ENCODE results near the gene YBEY.
"Not testable (repeated sequence)": the region's sequence is repeated elsewhere in the genome, so short reads cannot be mapped to it uniquely, and the experiment has no call there.

Gene YBEY

GRCh38 chr21:46304955-46305354 lies 18.8 kb downstream of the YBEY start:
- no peak for DNase-seq

- DNase-seq, result no peak
Observed at GRCh38 chr21:46307625-46308024, 21.5 kb downstream of the YBEY start.

- no peak for DNase-seq
Observed at GRCh38 chr21:46308431-46308830, 22.3 kb downstream of the YBEY start.

GRCh38 chr21:46310260-46310659 lies 24.1 kb downstream of the YBEY start:
- DNase-seq, result not testable (repeated sequence)

GRCh38 chr21:46311568-46311967 lies 25.4 kb downstream of the YBEY start:
- DNase-seq, result no peak

GRCh38 chr21:46312949-46313348 lies 26.8 kb downstream of the YBEY start:
- no peak for DNase-seq

GRCh38 chr21:46314441-46315020 lies 28.4 kb downstream of the YBEY start:
- no peak for DNase-seq

- no peak for DNase-seq
Observed at GRCh38 chr21:46316708-46317324, 30.7 kb downstream of the YBEY start.

- no peak for DNase-seq
Observed at GRCh38 chr21:46317710-46318463, 31.7 kb downstream of the YBEY start.

- DNase-seq, result no peak
Observed at GRCh38 chr21:46318464-46318845, 32.3 kb downstream of the YBEY start.

- no peak for DNase-seq
Observed at GRCh38 chr21:46319186-46319585, 33.0 kb downstream of the YBEY start.

GRCh38 chr21:46320331-46320801 lies 34.2 kb downstream of the YBEY start:
- no peak for DNase-seq

- no peak for DNase-seq
Observed at GRCh38 chr21:46322351-46323226, 36.4 kb downstream of the YBEY start.

- DNase-seq, result no peak
Observed at GRCh38 chr21:46323227-46323709, 37.1 kb downstream of the YBEY start.

- DNase-seq, result peak; percentile 95
Observed at GRCh38 chr21:46323710-46324389, 37.7 kb downstream of the YBEY start, which contains the start of the genes C21orf58 and PCNT. Gene C21orf58 (minus strand): TSS chr21:46323870. CDS start chr21:46322738, 1,132 bp downstream. Gene PCNT (plus strand): TSS chr21:46324156. CDS start chr21:46324229, 73 bp downstream.

- DNase-seq, result peak; percentile 81
Observed at GRCh38 chr21:46324390-46325072, 38.4 kb downstream of the YBEY start.

GRCh38 chr21:46325073-46325912 lies 39.2 kb downstream of the YBEY start:
- peak; percentile 18 for DNase-seq

- DNase-seq, result no peak
Observed at GRCh38 chr21:46326110-46326703, 40.1 kb downstream of the YBEY start.

GRCh38 chr21:46327711-46328110 lies 41.6 kb downstream of the YBEY start:
- DNase-seq, result no peak

- no peak for DNase-seq
Observed at GRCh38 chr21:46328151-46328550, 42.0 kb downstream of the YBEY start.
